EH (cell line): ENCODE data around the gene ADAMTS2.
"Not testable (repeated sequence)": the region's sequence is repeated elsewhere in the genome, so short reads cannot be mapped to it uniquely, and the experiment has no call there.

Experiments used
- DNase-seq: peaks from one replicate; pipeline ENCODE4 v3.0.0-alpha.2; 2015; ENCODE audit warnings: low read depth

Gene ADAMTS2

GRCh38 chr5:179123491-179124272 is 221.6 kb downstream of the ADAMTS2 start:
- no peak for DNase-seq

- DNase-seq = no peak
Observed at GRCh38 chr5:179123109-179123426, 222.2 kb downstream of the ADAMTS2 start.

DNA sequence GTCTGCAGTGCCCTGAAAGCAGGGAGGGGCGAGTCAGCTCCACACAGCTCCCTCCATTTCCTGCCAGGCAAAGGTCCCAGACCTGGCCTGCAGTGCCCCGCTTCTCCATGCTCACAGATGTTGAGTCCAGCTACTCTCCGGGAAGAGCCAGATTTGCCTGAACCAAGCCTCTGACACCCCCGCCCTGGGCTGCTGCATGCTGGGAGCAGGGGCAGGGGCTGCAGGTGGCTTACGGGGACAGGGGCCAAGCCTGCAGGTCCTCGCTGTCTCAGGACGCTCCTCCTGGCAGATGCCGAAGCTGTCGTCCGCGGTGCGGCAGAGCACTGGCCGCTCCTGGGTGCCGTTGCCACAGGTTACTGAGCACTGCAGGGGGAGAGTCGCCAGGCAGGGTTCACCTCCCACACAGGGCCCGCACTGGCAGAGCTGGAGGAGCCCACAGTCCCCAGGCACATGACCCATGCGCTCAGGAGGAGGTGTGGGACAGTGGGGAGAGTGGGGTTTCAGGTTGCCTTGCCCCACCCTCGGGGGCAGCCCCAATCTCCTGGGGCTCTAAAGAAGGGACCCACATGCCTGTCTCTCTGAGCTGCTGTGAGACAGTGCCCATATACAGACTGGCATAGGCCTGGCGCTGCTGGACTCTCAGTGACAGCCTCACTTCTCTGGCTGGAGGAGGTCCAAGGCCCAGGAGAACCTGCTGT is 222.7 kb downstream of the ADAMTS2 start:
- no peak for DNase-seq

GRCh38 chr5:179121667-179122111 is 223.6 kb downstream of the ADAMTS2 start:
- no peak for DNase-seq

GRCh38 chr5:179120951-179121666 is 224.2 kb downstream of the ADAMTS2 start:
- DNase-seq = no peak

- no peak for DNase-seq
Observed at GRCh38 chr5:179120421-179120861, 224.8 kb downstream of the ADAMTS2 start.

DNA sequence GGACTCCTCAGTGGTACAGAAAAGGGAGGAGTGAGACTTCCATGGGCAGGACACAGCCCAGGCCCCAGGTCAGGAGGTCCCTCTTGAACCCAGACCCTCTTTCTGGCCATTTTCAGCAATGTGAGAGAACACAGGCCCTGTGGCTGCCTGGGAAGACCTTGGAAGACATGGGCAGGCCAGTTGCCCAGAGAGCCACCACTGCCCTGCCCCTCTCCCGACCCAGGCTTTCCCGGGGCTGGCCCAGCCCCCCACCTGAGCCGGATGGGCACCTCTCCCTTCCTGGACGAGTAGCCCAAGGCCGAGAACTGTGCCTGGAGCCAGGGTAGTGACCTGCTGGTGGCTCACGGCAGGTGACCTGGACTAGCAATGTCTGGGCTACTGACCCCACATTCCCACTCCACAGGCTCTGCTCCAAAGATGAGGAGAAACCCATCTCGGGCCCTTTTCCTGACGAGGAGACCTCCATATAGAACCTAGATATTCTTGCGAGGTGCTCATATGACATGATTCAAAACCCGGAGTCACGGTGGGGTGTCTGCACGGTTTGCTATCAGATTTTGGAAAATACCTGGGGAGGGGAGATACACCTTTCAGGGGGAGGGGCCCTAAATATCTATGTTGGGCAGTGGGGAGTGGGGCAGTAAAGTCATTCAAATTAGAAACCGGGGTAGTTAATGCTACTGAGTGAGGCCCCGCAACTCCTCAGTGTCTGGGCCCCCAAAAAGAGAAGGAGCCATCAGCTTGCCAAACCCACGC is 225.7 kb downstream of the ADAMTS2 start:
- no peak for DNase-seq

GRCh38 chr5:179118756-179119414 is 226.4 kb downstream of the ADAMTS2 start:
- DNase-seq = no peak

- DNase-seq = no peak
Observed at GRCh38 chr5:179118338-179118737, 226.9 kb downstream of the ADAMTS2 start.

DNA sequence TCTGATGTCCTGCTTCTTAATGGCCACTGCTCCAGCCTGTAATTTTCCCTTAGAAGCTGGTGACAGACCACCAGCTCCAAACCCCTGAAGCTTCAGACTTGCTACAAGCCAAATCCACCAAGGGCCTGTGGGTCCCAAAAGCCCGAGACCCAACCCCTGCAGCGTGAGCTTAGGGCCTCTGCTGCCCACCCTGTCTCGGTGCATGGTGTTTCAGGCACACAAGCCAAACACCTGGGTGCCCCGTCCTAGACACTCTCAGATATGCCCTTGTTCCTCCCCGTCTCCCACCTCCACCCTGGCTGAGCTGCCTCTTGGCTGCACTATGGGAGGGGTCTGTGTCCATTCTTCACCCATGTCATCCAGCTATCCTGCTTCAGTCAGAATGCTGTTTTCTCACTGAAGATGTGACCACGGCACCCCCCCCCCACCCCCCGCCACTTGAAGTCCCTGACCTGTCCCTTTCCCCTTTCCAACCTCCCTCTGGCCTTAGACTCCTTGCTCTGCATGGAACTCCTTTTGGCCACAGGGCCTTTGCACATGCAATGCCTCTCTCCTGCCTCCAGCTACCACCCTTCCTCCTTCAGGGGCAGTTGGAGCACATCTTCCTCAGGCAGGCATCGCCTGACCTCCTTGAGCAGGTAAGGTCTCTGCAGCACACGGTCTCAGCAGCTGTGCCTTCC is 229.3 kb downstream of the ADAMTS2 start:
- no peak for DNase-seq

DNA sequence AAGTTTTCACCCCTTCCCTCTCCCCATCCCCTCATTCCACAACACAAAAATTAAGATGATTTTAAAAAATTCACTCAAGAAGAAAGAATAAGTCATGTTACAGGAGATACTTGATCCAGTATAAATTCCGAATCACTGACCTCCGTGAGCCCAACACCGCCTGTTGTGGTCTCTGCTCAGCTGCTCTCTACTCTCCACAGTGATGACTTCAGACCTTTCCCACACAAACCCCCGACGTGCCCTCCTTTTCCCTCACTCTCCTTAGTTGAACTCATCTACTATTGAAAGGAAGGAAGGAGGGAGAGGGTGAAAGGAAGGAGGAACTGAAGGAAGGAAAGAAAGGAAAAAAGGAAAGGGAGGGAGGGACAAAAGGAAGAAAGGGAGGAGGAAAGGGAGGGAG is 230.0 kb downstream of the ADAMTS2 start:
- no peak for DNase-seq

DNA sequence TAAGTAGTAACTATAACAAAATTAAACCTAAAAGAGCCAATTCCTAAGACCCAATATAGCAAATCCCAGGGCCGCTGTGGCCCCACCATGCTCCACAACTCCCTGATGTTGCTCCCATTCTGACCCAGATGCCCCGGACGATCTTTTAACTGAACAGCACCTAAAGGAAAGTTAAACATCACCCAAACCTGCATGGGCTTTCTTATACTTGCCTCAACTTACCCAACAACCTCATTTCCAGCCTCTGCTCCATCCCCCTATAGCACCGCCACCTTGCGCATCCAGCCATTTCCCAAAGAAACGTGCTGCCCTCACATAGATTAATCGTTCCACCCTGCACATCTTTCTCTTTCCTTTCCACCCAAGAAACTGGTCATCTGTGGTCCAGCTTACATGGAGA is 230.5 kb downstream of the ADAMTS2 start:
- DNase-seq = no peak

- DNase-seq = no peak
Observed at GRCh38 chr5:179113945-179114641, 231.2 kb downstream of the ADAMTS2 start.

GRCh38 chr5:179113143-179113530 is 232.1 kb downstream of the ADAMTS2 start:
- no peak for DNase-seq

- DNase-seq = no peak
Observed at GRCh38 chr5:179112469-179113142, 232.7 kb downstream of the ADAMTS2 start.

DNA sequence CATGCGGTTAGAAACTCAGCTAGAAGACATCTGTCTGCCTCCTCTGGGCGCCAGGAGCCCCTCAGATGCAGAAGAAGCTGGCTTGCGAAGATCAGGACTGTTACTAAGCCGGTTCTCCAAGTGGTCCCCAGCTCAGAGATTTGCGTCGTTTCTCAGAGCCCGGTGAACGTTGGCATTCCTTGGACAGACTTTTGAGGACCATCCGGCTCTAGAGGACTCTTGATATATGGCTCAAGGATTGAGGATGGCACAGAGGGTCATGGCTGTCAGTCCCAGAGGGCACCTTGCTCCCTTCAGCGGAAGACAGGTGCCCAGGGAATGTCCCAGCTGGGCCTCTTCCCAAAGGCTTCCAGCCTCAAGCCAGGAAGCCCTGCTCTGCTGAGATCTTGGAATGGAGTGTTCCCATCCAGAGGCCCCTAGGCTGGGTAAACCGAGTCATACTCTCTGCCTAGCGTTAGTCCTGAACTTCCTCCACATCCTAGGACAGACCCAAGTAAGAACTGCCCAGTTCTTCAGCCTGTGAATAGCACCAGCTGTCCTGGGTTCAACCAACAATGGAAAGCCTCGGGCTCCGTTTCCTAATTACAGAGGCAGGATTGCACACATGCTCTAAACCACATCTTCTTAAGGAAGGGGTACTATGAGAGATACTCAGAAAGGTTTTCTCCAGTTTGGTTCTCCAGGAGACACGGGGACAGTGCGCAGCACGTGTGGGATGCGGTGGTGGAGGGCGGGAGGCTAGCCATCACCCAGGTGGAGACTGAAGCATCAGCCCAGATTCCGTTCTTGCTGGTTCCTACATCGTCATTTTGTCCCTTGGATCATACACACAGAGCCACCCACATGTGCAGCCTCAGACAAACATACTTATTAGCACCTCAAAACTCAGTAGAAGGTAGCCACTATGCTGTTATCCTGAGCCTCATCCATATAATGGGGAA is 233.7 kb downstream of the ADAMTS2 start:
- DNase-seq = no peak

DNA sequence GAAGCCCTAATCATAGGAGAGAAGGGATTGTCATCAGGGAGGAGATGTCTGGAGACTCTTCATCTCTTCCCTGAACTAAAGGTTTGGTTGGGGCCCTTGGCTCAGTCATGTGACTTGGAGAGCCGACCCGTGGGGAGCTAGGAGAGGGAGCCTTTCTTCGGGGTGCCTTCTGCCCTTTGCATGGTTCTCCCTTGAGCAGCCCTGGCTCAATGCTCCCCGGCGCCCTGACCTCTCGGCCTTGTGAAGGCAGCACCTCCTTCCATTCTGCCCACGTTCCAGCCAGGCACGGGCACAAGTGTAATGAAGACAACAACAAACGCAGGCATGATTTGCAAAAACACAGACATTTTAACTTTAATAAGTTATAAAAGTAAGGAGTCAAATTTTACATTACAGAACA is 234.7 kb downstream of the ADAMTS2 start:
- DNase-seq = no peak

DNA sequence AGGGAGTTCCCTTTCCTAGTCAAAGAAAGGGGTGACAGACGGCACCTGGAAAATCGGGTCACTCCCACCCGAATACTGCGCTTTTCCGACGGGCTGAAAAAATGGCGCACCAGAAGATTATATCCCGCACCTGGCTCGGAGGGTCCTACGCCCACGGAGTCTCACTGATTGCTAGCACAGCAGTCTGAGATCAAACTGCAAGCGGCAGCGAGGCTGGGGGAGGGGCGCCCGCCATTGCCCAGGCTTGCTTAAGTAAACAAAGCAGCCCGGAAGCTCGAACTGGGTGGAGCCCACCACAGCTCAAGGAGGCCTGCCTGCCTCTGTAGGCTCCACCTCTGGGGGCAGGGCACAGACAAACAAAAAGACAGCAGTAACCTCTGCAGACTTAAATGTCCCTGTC is 244.0 kb downstream of the ADAMTS2 start:
- not testable (repeated sequence) for DNase-seq

GRCh38 chr5:179089502-179089901 is 255.8 kb downstream of the ADAMTS2 start:
- DNase-seq = no peak
